Heart left ventricle (tissue), 16 donors: ENCODE measurements around the gene ID3. TPM values are rescaled to one million over a fixed set of nuclear protein-coding genes. Genes with fewer than 3 reads are reported as not detected.

Source experiments
- ATAC-seq, 4 donors: fragments of 200-7000 bp; cut with Tn5 transposase; one replicate each; pipeline ENCODE4 v1.9.1; 2020 to 2022; ENCODE audit warnings: moderate library complexity in 4 of 4, mild to moderate bottlenecking in 3 of 4, moderate number of reproducible peaks in 1 of 4
- DNase-seq, 5 donors: peaks; one replicate each; pipeline ENCODE4 v3.0.0-alpha.2; 2020
- H3K27ac ChIP-seq, 12 donors: fragments of 200-600 bp; sonication (generic) in 4 of 12; one replicate each; pipeline versions ENCODE4 v1.5.0 to v1.8.0; 2016 to 2022; ENCODE audit warnings: mild to moderate bottlenecking in 2 of 12
- H3K27me3 ChIP-seq, 9 donors: fragments of 200-600 bp; sonication (generic) in 2 of 9; one replicate each; pipeline versions ENCODE4 v1.5.1 to v1.8.0; 2016 to 2022; ENCODE audit warnings: mild to moderate bottlenecking in 3 of 9
- H3K36me3 ChIP-seq, 9 donors: fragments of 200-600 bp; sonication (generic) in 2 of 9; one replicate each; pipeline versions ENCODE4 v1.5.0 to v1.8.0; 2018 to 2022; ENCODE audit warnings: mild to moderate bottlenecking in 2 of 9
- H3K4me1 ChIP-seq, 12 donors: fragments of 200-600 bp; sonication (generic) in 4 of 12; one replicate each; pipeline versions ENCODE4 v1.5.0 to v1.8.0; 2016 to 2022; ENCODE audit warnings: mild to moderate bottlenecking in 3 of 12
- H3K4me3 ChIP-seq, 12 donors: fragments of 200-600 bp; sonication (generic) in 4 of 12; one replicate each; pipeline versions ENCODE4 v1.5.0 to v1.8.0; 2017 to 2022; ENCODE audit warnings: mild to moderate bottlenecking in 9 of 12, moderate library complexity in 4 of 12
- H3K9me3 ChIP-seq, 12 donors: fragments of 200-600 bp; sonication (generic) in 4 of 12; one replicate each; pipeline versions ENCODE4 v1.5.0 to v1.8.0; 2016 to 2022; ENCODE audit warnings: mild to moderate bottlenecking in 1 of 12
- POLR2A ChIP-seq, 2 donors: fragments of 450-650 bp; IDR thresholded peaks; one replicate each; pipeline ENCODE4 v1.6.1; 2017; ENCODE audit warnings: antibody characterized with exemption in 2 of 2, mild to moderate bottlenecking in 2 of 2, moderate library complexity in 2 of 2
- WGBS, 4 donors: extraction: QIAGEN DNeasy Blood & Tissue Kit in 2 of 4; methylation state at CpG; one replicate each; pipeline versions ENCODE4 v1.1.5 to v1.1.7; 2013 to 2018; 5-methylcytosine and 5-hydroxymethylcytosine counted together
- intact Hi-C, 10 donors: fragments of 100-400 bp; cut with DNase I; formaldehyde crosslinking; loops; one replicate each; pipeline versions ENCODE4 v1.11.1 to v1.14.2; 2022
- polyA plus RNA-seq, 2 donors: library from polyadenylated mRNA; stranded (reverse); fragments of 200-250 nt; gene quantifications; one replicate each; pipeline ENCODE4 v1.2.3, GENCODE V29; 2013
- total RNA-seq, 9 donors: library from RNA; depleted of rRNA in 2 of 9; stranded (reverse); fragments of >200 nt in 2 of 9; fragmentation: NEBNext Ultra II Directional in 3 of 9; extraction: Animal tissue kit (Norgen Biotek cat#: 25700) in 3 of 9; gene quantifications; one replicate each; pipeline versions ENCODE4 v1.1.0 to v1.2.4, GENCODE V29; 2016 to 2023
- TF ChIP-seq, protein P1 (sequence below), 12 donors: fragments of 200-600 bp; sonication (generic) in 4 of 12; IDR thresholded peaks; one replicate each; pipeline versions ENCODE4 v1.5.0 to v1.8.0; 2018 to 2022; ENCODE audit warnings: antibody characterized with exemption in 12 of 12, mild to moderate bottlenecking in 5 of 12
- donor health status: ischemic (EF 13 %, LVEDD 7.1; RV severe dilation, severe dysfunction).
- donor health status: healthy with polysubstance abuse.
- donor health status: DM: no; HTN: yes; CAD: no.
- donor health status: DM: no; HTN: no; CAD: no.
- donor health status: ischemic (EF 25% LVEDD 6.9; RV normal size, moderate dysfunction).
- donor health status: ischemic (EF 25% LVEDD 5.7; RV mildly dilated, moderate dysfunction).
- donor health status: healthy.
- donor health status: DM: yes; HTN: yes; CAD: no.
- donor health status: ischemic (EF 35%, LVEDD 5.7; RV mildly dilated, moderate dysfunction).
- donor health status: nonischemic (EF 11% LVEDD 7.7; RV severe dilation, severe dysfunction).
- donor health status: DM: yes; HTN: yes; CAD: no.
- donor health status: PGD.
- donor health status: ischemic (EF 29% LVEDD 5.4; RV normal size, mild dysfunction).
- donor health status: nonischemic (EF 23%, LVEDD 6.1; RV moderate dilation, normal function).

ID3 gene
- total and polyA plus RNA-seq, 11 donors: 55.3 to 185 (median 91.0) TPM

DNA sequence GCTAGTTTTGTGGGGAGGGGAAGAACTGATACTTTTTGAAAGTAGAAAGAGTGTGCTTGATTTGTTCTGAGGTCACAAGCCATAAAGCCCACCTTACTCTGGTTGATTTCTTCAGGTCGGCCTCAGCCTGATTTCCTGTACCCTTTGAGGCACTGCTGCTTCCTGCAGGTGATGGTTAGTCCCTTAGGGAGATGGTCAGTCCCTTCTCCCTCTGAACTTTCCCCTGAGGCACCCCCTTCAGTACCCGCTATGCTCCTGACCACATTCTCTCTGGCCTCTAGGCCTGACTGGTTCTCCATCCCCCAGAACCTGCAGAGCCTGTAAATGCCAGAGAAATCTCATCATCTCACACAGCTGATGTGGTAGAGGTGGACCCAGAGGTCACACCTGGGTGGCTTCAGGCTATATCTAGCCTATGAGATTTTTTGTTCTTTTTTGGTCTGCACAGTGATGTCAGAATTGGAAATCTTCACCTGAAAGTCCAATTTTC, 15.0 kb upstream of the ID3 start:
- Histone ChIP-seq H3K36me3 (no peaks in the 10 kb centered on the region), H3K27ac (no peak overlapping the region), H3K4me3 (no peak overlapping the region), H3K27me3 (peaks cover 0 to 1% (median 0%) of the 10 kb centered on the region in 9 donors), H3K4me1 (peaks cover 0 to 47% (median 33%) of the 10 kb centered on the region in 12 donors), H3K9me3 (no peaks in the 10 kb centered on the region)
- ATAC-seq (no peak), DNase-seq (no peak)
- WGBS, 4 donors: 82 to 91% (median 85%) methylated on average over 2 of the region's 2 CpGs
- intact Hi-C loops: no loop called here
- no peak for TF ChIP-seq POLR2A (IDR thresholded peaks at IDR 0.05)
- TF ChIP-seq, protein P1, sequence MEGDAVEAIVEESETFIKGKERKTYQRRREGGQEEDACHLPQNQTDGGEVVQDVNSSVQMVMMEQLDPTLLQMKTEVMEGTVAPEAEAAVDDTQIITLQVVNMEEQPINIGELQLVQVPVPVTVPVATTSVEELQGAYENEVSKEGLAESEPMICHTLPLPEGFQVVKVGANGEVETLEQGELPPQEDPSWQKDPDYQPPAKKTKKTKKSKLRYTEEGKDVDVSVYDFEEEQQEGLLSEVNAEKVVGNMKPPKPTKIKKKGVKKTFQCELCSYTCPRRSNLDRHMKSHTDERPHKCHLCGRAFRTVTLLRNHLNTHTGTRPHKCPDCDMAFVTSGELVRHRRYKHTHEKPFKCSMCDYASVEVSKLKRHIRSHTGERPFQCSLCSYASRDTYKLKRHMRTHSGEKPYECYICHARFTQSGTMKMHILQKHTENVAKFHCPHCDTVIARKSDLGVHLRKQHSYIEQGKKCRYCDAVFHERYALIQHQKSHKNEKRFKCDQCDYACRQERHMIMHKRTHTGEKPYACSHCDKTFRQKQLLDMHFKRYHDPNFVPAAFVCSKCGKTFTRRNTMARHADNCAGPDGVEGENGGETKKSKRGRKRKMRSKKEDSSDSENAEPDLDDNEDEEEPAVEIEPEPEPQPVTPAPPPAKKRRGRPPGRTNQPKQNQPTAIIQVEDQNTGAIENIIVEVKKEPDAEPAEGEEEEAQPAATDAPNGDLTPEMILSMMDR (IDR thresholded peaks at IDR 0.05): no peak

DNA sequence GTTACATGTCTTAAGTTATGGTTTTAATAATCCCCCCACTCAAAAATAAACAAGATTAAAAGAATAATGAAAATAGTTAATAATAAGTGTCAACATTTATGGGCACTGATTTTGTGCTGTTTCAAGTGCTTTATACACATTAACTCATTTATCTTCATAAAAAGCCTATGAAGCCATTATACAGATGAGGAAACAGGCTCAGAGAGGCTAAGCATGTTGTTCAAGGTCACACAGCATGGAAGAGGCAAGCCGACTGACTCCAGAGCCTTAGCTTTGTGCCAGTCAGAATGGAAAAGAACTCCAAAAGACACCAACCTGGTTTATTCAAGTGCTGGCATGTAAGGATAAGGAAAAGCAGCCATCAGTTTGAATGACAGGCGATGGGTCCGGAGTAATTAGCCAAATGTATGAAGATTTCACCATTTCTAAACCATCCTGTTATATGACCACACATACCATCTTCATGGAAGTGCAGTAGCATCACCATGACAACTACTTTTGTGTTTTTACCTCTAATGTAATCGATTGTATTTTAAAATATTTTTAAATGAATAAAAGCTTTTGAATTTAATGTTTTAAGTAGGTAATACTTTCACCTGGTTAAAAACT, 14.4 kb upstream of the ID3 start:
- no peaks in the 10 kb centered on the region for H3K36me3 ChIP-seq
- no peak for TF ChIP-seq POLR2A (IDR thresholded peaks at IDR 0.05)
- TF ChIP-seq, protein P1 (IDR thresholded peaks at IDR 0.05): no peak
- ATAC-seq: no peak
- 73 to 81% (median 76%) methylated on average over 4 of the region's 4 CpGs for WGBS, 4 donors
- no peak overlapping the region for H3K4me3 ChIP-seq
- peaks cover 0 to 49% (median 37%) of the 10 kb centered on the region in 12 donors for H3K4me1 ChIP-seq
- no peaks in the 10 kb centered on the region for H3K9me3 ChIP-seq
- DNase-seq: no peak
- intact Hi-C loops: no loop called here
- peaks cover 0 to 7% (median 0%) of the 10 kb centered on the region in 9 donors for H3K27me3 ChIP-seq
- peak overlapping the region in 1 of 12 donors; percentile 32 for H3K27ac ChIP-seq

DNA sequence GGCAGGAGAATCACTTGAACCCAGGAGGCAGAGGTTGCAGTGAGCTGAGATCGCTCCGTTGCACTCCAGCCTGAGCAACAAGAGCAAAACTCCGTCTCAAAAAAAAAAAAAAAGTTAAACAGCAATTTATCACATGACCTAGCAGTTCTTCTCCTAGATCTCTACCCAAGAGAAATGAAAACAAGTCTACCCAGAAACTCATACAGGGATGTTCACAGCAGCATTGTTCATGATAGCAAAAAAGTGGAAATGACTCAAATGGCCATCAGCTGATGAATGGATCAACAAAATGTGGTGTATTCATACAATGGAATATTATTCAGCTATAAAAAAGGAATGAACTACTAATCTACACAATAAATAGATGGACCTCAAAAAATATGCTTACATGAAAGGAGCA, 12.2 kb upstream of the ID3 start:
- ATAC-seq (no peak), DNase-seq (no peak)
- WGBS, 4 donors: 90 to 98% (median 91%) methylated on average over 3 of the region's 3 CpGs
- Histone ChIP-seq H3K9me3 (no peaks in the 10 kb centered on the region), H3K27me3 (peaks cover 0 to 14% (median 0%) of the 10 kb centered on the region in 9 donors), H3K4me1 (peaks cover 0 to 38% (median 22%) of the 10 kb centered on the region in 12 donors), H3K4me3 (no peak overlapping the region), H3K36me3 (no peaks in the 10 kb centered on the region), H3K27ac (no peak overlapping the region)
- no peak for TF ChIP-seq POLR2A (IDR thresholded peaks at IDR 0.05)
- TF ChIP-seq, protein P1 (IDR thresholded peaks at IDR 0.05): no peak
- intact Hi-C loops: no loop called here

DNA sequence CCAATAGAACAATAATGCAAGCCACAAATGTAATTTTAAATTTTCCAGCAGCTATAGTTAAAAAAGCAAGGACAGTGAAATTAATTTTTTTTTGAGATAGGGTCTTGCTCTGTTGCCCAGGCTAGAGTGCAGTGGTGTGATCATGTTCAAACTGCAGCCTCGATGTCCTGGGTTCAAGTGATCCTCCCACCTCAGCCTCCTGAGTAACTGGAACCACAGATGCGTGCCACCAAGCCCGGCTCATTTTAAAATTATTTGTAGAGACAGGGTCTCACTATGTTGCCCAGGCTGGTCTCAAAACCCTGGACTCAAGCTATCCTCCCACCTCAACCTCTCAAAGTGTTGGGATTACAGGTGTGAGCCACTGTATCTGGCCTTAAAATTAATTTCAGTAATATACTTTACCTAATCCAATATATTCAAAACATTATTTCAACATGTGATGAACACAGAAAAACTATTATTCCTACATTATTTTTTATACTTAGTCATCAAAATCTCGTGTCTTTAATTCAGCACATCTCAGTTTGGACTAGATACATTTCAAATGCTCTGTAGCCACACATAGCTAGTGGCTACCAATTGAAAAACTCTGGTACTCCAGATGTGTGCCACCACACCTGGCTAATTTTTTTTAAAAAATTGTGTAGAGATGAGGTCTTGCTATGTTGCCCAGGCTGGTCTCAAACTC, 10.8 kb upstream of the ID3 start:
- no peak overlapping the region for H3K4me3 ChIP-seq
- 92 to 97% (median 95%) methylated on average over 4 of the region's 4 CpGs for WGBS, 4 donors
- H3K4me1 ChIP-seq: peaks cover 0 to 27% (median 12%) of the 10 kb centered on the region in 12 donors
- no peaks in the 10 kb centered on the region for H3K9me3 ChIP-seq
- no peak for ATAC-seq
- peak overlapping the region in 1 of 12 donors; percentile 97 for H3K27ac ChIP-seq
- no peaks in the 10 kb centered on the region for H3K36me3 ChIP-seq
- TF ChIP-seq, protein P1 (IDR thresholded peaks at IDR 0.05): no peak
- no peak for TF ChIP-seq POLR2A (IDR thresholded peaks at IDR 0.05)
- H3K27me3 ChIP-seq: peaks cover 0 to 14% (median 0%) of the 10 kb centered on the region in 9 donors
- intact Hi-C loops: no loop called here
- no peak for DNase-seq
